OCI-LY7 (cell line): ENCODE measurements around the gene LONP1. TPM values are rescaled to one million over a fixed set of nuclear protein-coding genes. Genes with fewer than 3 reads are reported as not detected.

Experiments
- BruUV-seq: library from RNA; stranded (reverse); fragments of 400-500 nt; replicated peaks from 2 replicates; lab custom pipeline; 2021; lab: Mats Ljungman, UMichigan
- CTCF ChIA-PET: fragments of 300-600 bp; sonication (Branson Sonifier 250); formaldehyde crosslinking; loops from one replicate; lab custom pipeline; 2022; ENCODE audit warnings: antibody characterized with exemption; ENCODE audit not compliant: unreplicated experiment; lab: Charles Lee
- POLR2A ChIA-PET: fragments of 300-600 bp; sonication (Branson Sonifier 250); formaldehyde crosslinking; loops from one replicate; lab custom pipeline; 2022; ENCODE audit warnings: antibody characterized with exemption; lab: Charles Lee
- DNase-seq: peaks from one replicate; pipeline ENCODE4 v3.0.0-alpha.2; 2015; ENCODE audit warnings: low spot score
- H2AFZ ChIP-seq: fragments of 200-600 bp; sonication (generic), shearing (Covaris generic); 2 replicates; pipeline ENCODE4 v1.6.1; 2014; ENCODE audit warnings: mild to moderate bottlenecking, antibody characterized with exemption, low read length, moderate library complexity
- H3K27ac ChIP-seq: fragments of 200-600 bp; sonication (generic); 2 replicates; pipeline ENCODE4 v1.5.1; 2014; ENCODE audit warnings: mixed run types, low read depth, mild to moderate bottlenecking, moderate library complexity, low read length, inconsistent platforms; ENCODE audit not compliant: poor library complexity, severe bottlenecking
- H3K36me3 ChIP-seq: fragments of 200-600 bp; sonication (generic); 2 replicates; pipeline ENCODE4 v1.6.1; 2014; ENCODE audit warnings: mild to moderate bottlenecking, antibody characterized with exemption, low read length, moderate library complexity, mixed read lengths; ENCODE audit not compliant: insufficient read depth
- H3K4me1 ChIP-seq: fragments of 200-600 bp; sonication (generic); 2 replicates; pipeline ENCODE4 v1.5.1; 2014; ENCODE audit warnings: mild to moderate bottlenecking, low read length; ENCODE audit not compliant: insufficient read depth, poor library complexity, severe bottlenecking
- H3K4me2 ChIP-seq: fragments of 200-600 bp; sonication (generic); 2 replicates; pipeline ENCODE4 v1.6.1; 2014; ENCODE audit warnings: mild to moderate bottlenecking, low read length
- H3K4me3 ChIP-seq: fragments of 200-600 bp; sonication (generic); 2 replicates; pipeline ENCODE4 v1.5.1; 2014; ENCODE audit warnings: mild to moderate bottlenecking, low read depth, low read length; ENCODE audit not compliant: poor library complexity, severe bottlenecking
- H3K79me2 ChIP-seq: fragments of 200-600 bp; sonication (generic); 2 replicates; pipeline ENCODE4 v1.6.1; 2016; ENCODE audit warnings: low read depth, mild to moderate bottlenecking, low read length, moderate library complexity, mixed read lengths; ENCODE audit not compliant: insufficient read depth
- H3K9me2 ChIP-seq: fragments of 200-600 bp; sonication (generic); 2 replicates; pipeline ENCODE4 v1.6.1; 2016; ENCODE audit warnings: mild to moderate bottlenecking, low read length, mixed read lengths; ENCODE audit not compliant: insufficient read depth
- H3K9me3 ChIP-seq: fragments of 200-600 bp; sonication (generic); 2 replicates; pipeline ENCODE4 v1.6.1; 2014; ENCODE audit warnings: mild to moderate bottlenecking, mixed run types, low read length, mixed read lengths
- H4K20me1 ChIP-seq: fragments of 200-600 bp; sonication (generic); 2 replicates; pipeline ENCODE4 v1.6.1; 2014; ENCODE audit warnings: mild to moderate bottlenecking, antibody characterized with exemption, low read length, moderate library complexity, mixed read lengths; ENCODE audit not compliant: insufficient read depth
- CTCF ChIP-seq: fragments of 200-600 bp; sonication (generic); conservative IDR thresholded peaks from 2 replicates; pipeline ENCODE4 v1.5.1; 2014; ENCODE audit warnings: mild to moderate bottlenecking, antibody characterized with exemption, low read length, moderate library complexity, mixed read lengths
- EZH2phosphoT487 ChIP-seq: fragments of 200-600 bp; sonication (generic); IDR thresholded peaks from 2 replicates; pipeline ENCODE4 v1.6.1; 2018; ENCODE audit warnings: low read depth, borderline replicate concordance, mild to moderate bottlenecking, mixed run types, antibody characterized with exemption, low read length, moderate library complexity, mixed read lengths
- intact Hi-C: fragments of 100-400 bp; cut with micrococcal nuclease; formaldehyde crosslinking; loops from one replicate; pipeline ENCODE4 v1.10.0; 2022; ENCODE audit not compliant: unreplicated experiment
- total RNA-seq, 2 experiments: library from RNA; depleted of rRNA in 1 of 2; stranded (reverse); fragments of >200 nt in 1 of 2; shearing (Covaris generic) in 1 of 2; gene quantifications; 2 replicates each; pipeline ENCODE4 v1.2.3, GENCODE V29; 2014 to 2022

LONP1 gene
- total RNA-seq, 2 experiments from 2014 or later: 170 to 280 TPM

GRCh38 chr19:5711713-5712161 lies 8.2 kb downstream of the LONP1 start:
- BruUV-seq: no TSS peak
- CTCF ChIA-PET: no interaction called here
- intact Hi-C loops: no loop called here
- Histone ChIP-seq H3K79me2 (peaks cover 32% of the 10 kb centered on the region), H4K20me1 (no peaks in the 10 kb centered on the region), H3K4me2 (no peak overlapping the region), H3K9me3 (no peaks in the 10 kb centered on the region), H3K9me2 (no peaks in the 10 kb centered on the region), H2AFZ (no peak overlapping the region), H3K27ac (no peak overlapping the region), H3K4me1 (no peaks in the 10 kb centered on the region), H3K4me3 (no peak overlapping the region), H3K36me3 (peaks cover 91% of the 10 kb centered on the region)
- POLR2A ChIA-PET: no interaction called here
- no peak for DNase-seq
- TF ChIP-seq CTCF (no peak), EZH2phosphoT487 (no peak)

DNA sequence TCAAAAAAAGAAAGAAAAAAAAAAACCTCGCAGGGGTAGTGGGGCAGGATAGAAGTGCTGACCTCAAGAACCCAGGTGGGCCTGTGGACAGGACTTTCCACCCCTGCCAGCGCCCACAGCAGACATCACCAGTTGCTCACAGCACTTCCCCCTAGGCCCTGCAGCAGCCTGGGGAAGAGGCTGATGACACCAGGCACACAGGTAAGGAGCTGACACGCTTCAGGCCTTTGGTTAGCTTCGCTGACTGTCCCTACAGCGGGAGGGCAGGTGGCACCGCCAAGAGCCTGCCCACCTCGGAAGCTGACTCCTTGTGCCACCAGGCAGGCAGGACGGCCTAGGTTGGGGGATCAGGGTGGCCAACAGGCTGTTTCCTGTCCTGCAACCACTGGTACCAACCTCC lies 8.9 kb downstream of the LONP1 start:
- peaks cover 25% of the 10 kb centered on the region for H3K79me2 ChIP-seq
- ChIA-PET POLR2A (no interaction called here), CTCF (no interaction called here)
- H3K27ac ChIP-seq: no peak overlapping the region
- H3K4me2 ChIP-seq: no peak overlapping the region
- H3K9me2 ChIP-seq: no peaks in the 10 kb centered on the region
- no TSS peak for BruUV-seq
- no peak overlapping the region for H3K4me3 ChIP-seq
- TF ChIP-seq CTCF: no peak
- TF ChIP-seq EZH2phosphoT487: no peak
- no peaks in the 10 kb centered on the region for H3K9me3 ChIP-seq
- H3K36me3 ChIP-seq: peaks cover 92% of the 10 kb centered on the region
- no peaks in the 10 kb centered on the region for H4K20me1 ChIP-seq
- DNase-seq: no peak
- intact Hi-C loops: no loop called here
- H3K4me1 ChIP-seq: no peaks in the 10 kb centered on the region
- no peak overlapping the region for H2AFZ ChIP-seq

GRCh38 chr19:5707576-5708575 lies 12.1 kb downstream of the LONP1 start:
- POLR2A ChIA-PET: no interaction called here
- TF ChIP-seq CTCF (no peak), EZH2phosphoT487 (no peak)
- H3K36me3 ChIP-seq: peaks cover 97% of the 10 kb centered on the region
- intact Hi-C loops: no loop called here
- no TSS peak for BruUV-seq
- H3K9me3 ChIP-seq: no peaks in the 10 kb centered on the region
- no peaks in the 10 kb centered on the region for H3K79me2 ChIP-seq
- no peak overlapping the region for H3K4me3 ChIP-seq
- no peak for DNase-seq
- no peak overlapping the region for H3K4me2 ChIP-seq
- H3K27ac ChIP-seq: no peak overlapping the region
- H2AFZ ChIP-seq: no peak overlapping the region
- no peaks in the 10 kb centered on the region for H3K4me1 ChIP-seq
- no peaks in the 10 kb centered on the region for H3K9me2 ChIP-seq
- CTCF ChIA-PET: no interaction called here
- no peaks in the 10 kb centered on the region for H4K20me1 ChIP-seq
